Peyer's patch (tissue), 4 donors: ENCODE data around the gene LDLRAD4. TPM values are rescaled to one million over a fixed set of nuclear protein-coding genes. Genes with fewer than 3 reads are reported as not detected.

ENCODE experiments used
- DNase-seq, 3 donors: peaks; one replicate each; pipeline ENCODE4 v3.0.0-alpha.2; 2017 to 2019
- H3K27ac ChIP-seq, 4 donors: fragments of 200-600 bp; sonication (generic); one replicate each; pipeline ENCODE4 v1.5.1; 2016 to 2019
- H3K27me3 ChIP-seq, 2 donors: fragments of 200-600 bp; sonication (generic); one replicate each; pipeline ENCODE4 v1.5.1; 2019
- H3K36me3 ChIP-seq, 3 donors: fragments of 200-600 bp; sonication (generic); one replicate each; pipeline ENCODE4 v1.5.1; 2016 to 2019
- H3K4me1 ChIP-seq, 4 donors: fragments of 200-600 bp; sonication (generic); one replicate each; pipeline ENCODE4 v1.5.1; 2016 to 2019
- H3K4me3 ChIP-seq, 4 donors: fragments of 200-600 bp; sonication (generic); 1 replicate in 3 of 4; 2 replicates in 1 of 4; pipeline ENCODE4 v1.5.1; 2016 to 2019; ENCODE audit warnings: mild to moderate bottlenecking in 1 of 4
- H3K9me3 ChIP-seq, 4 donors: fragments of 200-600 bp; sonication (generic); one replicate each; pipeline ENCODE4 v1.5.1; 2016 to 2019; ENCODE audit warnings: mild to moderate bottlenecking in 1 of 4
- CTCF ChIP-seq, 6 experiments: fragments of 450-650 bp in 4 of 6; fragments of 200-600 bp in 2 of 6; sonication (generic) in 1 of 6; IDR thresholded peaks; one replicate each; pipeline ENCODE4 v1.5.1; 2017 to 2019; ENCODE audit warnings: antibody characterized with exemption in 6 of 6, mild to moderate bottlenecking in 3 of 6, moderate library complexity in 1 of 6
- POLR2A ChIP-seq, 2 donors: fragments of 450-650 bp; IDR thresholded peaks; one replicate each; pipeline ENCODE4 v1.5.1; 2017; ENCODE audit warnings: antibody characterized with exemption in 2 of 2, mild to moderate bottlenecking in 2 of 2, moderate library complexity in 2 of 2
- total RNA-seq, 4 donors: library from RNA; depleted of rRNA; stranded (reverse); fragments of >200 nt; gene quantifications; one replicate each; pipeline ENCODE4 v1.1.0, GENCODE V29; 2016

LDLRAD4 gene
- total RNA-seq, 4 donors from 2014 or later: 24.8 to 128 (median 50.0) TPM

GRCh38 chr18:13427354-13427753, 208.8 kb downstream of the LDLRAD4 start:
- no peak for DNase-seq
- H3K27me3 ChIP-seq: no peaks in the 10 kb centered on the region
- no peaks in the 10 kb centered on the region for H3K36me3 ChIP-seq
- no peaks in the 10 kb centered on the region for H3K9me3 ChIP-seq
- no peak overlapping the region for H3K27ac ChIP-seq
- TF ChIP-seq CTCF (IDR thresholded peaks at IDR 0.05) (no peak), POLR2A (IDR thresholded peaks at IDR 0.05) (no peak)
- H3K4me3 ChIP-seq: no peak overlapping the region
- H3K4me1 ChIP-seq: no peaks in the 10 kb centered on the region

- no peak overlapping the region for H3K27ac ChIP-seq
- H3K36me3 ChIP-seq: no peaks in the 10 kb centered on the region
- no peak overlapping the region for H3K4me3 ChIP-seq
- no peaks in the 10 kb centered on the region for H3K27me3 ChIP-seq
- TF ChIP-seq POLR2A (IDR thresholded peaks at IDR 0.05) (no peak), CTCF (IDR thresholded peaks at IDR 0.05) (no peak)
- H3K4me1 ChIP-seq: no peaks in the 10 kb centered on the region
- H3K9me3 ChIP-seq: no peaks in the 10 kb centered on the region
- no peak for DNase-seq
Observed at GRCh38 chr18:13428319-13428718, 209.8 kb downstream of the LDLRAD4 start.

- H3K27me3 ChIP-seq: no peaks in the 10 kb centered on the region
- no peaks in the 10 kb centered on the region for H3K36me3 ChIP-seq
- H3K9me3 ChIP-seq: no peaks in the 10 kb centered on the region
- peak in 1 of 3 donors; percentile 37 for DNase-seq
- H3K27ac ChIP-seq: no peak overlapping the region
- no peak overlapping the region for H3K4me3 ChIP-seq
- no peak for TF ChIP-seq POLR2A (IDR thresholded peaks at IDR 0.05)
- no peak for TF ChIP-seq CTCF (IDR thresholded peaks at IDR 0.05)
- H3K4me1 ChIP-seq: no peaks in the 10 kb centered on the region
Observed at GRCh38 chr18:13429016-13429415, 210.5 kb downstream of the LDLRAD4 start.

GRCh38 chr18:13429884-13430510, 211.4 kb downstream of the LDLRAD4 start:
- DNase-seq: peak in 1 of 3 donors; percentile 28

GRCh38 chr18:13430663-13431062, 212.1 kb downstream of the LDLRAD4 start:
- TF ChIP-seq CTCF (IDR thresholded peaks at IDR 0.05) (no peak), POLR2A (IDR thresholded peaks at IDR 0.05) (no peak)
- Histone ChIP-seq H3K36me3 (no peaks in the 10 kb centered on the region), H3K27ac (no peak overlapping the region), H3K4me3 (no peak overlapping the region), H3K4me1 (no peaks in the 10 kb centered on the region), H3K27me3 (no peaks in the 10 kb centered on the region), H3K9me3 (no peaks in the 10 kb centered on the region)
- DNase-seq: peak in 1 of 3 donors; percentile 23

More at GRCh38 chr18:13429884-13430510, 211.4 kb downstream of the LDLRAD4 start:
- H3K27ac ChIP-seq: no peak overlapping the region
- no peaks in the 10 kb centered on the region for H3K9me3 ChIP-seq
- no peaks in the 10 kb centered on the region for H3K27me3 ChIP-seq
- no peaks in the 10 kb centered on the region for H3K4me1 ChIP-seq
- H3K4me3 ChIP-seq: no peak overlapping the region
- no peaks in the 10 kb centered on the region for H3K36me3 ChIP-seq
- no peak for TF ChIP-seq CTCF (IDR thresholded peaks at IDR 0.05)

GRCh38 chr18:13431886-13432285, 213.3 kb downstream of the LDLRAD4 start:
- Histone ChIP-seq H3K4me3 (no peak overlapping the region), H3K9me3 (no peaks in the 10 kb centered on the region), H3K27me3 (no peaks in the 10 kb centered on the region), H3K4me1 (no peaks in the 10 kb centered on the region), H3K27ac (no peak overlapping the region), H3K36me3 (no peaks in the 10 kb centered on the region)
- TF ChIP-seq CTCF (IDR thresholded peaks at IDR 0.05) (no peak), POLR2A (IDR thresholded peaks at IDR 0.05) (no peak)
- no peak for DNase-seq
